Endothelial cell of umbilical vein (primary cell): Measurements from ENCODE around the gene CLOCK. TPM values are rescaled to one million over a fixed set of nuclear protein-coding genes. Genes with fewer than 3 reads are reported as not detected.

Source experiments
- BruUV-seq: library from RNA; stranded (reverse); fragments of 400-500 nt; replicated peaks from 2 replicates; lab custom pipeline; 2021; lab: Mats Ljungman, UMichigan
- CTCF ChIA-PET: fragments of 300-600, 350-600 bp; sonication (Branson Sonifier 250); formaldehyde crosslinking; loops from one replicate; lab custom pipeline; 2021; ENCODE audit warnings: antibody characterized with exemption, inconsistent platforms; lab: Charles Lee
- POLR2A ChIA-PET: fragments of 300-600, 350-600 bp; sonication (Branson Sonifier 250); formaldehyde crosslinking; loops from one replicate; lab custom pipeline; 2021; ENCODE audit warnings: antibody characterized with exemption, inconsistent platforms; lab: Charles Lee
- DNase-seq: peaks from one replicate; pipeline ENCODE4 v3.0.0-alpha.2; 2011; ENCODE audit warnings: low read depth, low spot score
- FAIRE-seq: peaks from 2 replicates; lab custom pipeline; 2011; peaks lifted over from hg19 to GRCh38; lab: Jason Lieb, UNC
- H2AFZ ChIP-seq: 2 replicates; pipeline ENCODE4 v1.6.0; 2012; ENCODE audit warnings: low read depth, low read length, control low read depth, inconsistent platforms
- H3K27ac ChIP-seq: 2 replicates; pipeline ENCODE4 v1.5.1; 2011; ENCODE audit warnings: low read depth, mild to moderate bottlenecking, control low read depth, low read length, moderate library complexity; ENCODE audit not compliant: insufficient read depth
- H3K27me3 ChIP-seq, 2 experiments: 2 replicates each; pipeline versions ENCODE4 v1.6.0 to v1.6.1; 2011; ENCODE audit warnings: low read length in 2 of 2, mixed read lengths in 1 of 2; ENCODE audit not compliant: control insufficient read depth in 2 of 2, insufficient read depth in 2 of 2
- H3K36me3 ChIP-seq, 2 experiments: 2 replicates in 1 of 2; 3 replicates in 1 of 2; pipeline ENCODE4 v1.5.1; 2011; ENCODE audit warnings: low read length in 2 of 2, mild to moderate bottlenecking in 1 of 2, moderate library complexity in 1 of 2; ENCODE audit not compliant: control insufficient read depth in 2 of 2, insufficient read depth in 2 of 2; ENCODE audit errors: extremely low read depth in 1 of 2
- H3K4me1 ChIP-seq: 3 replicates; pipeline ENCODE4 v1.5.1; 2011; ENCODE audit warnings: mild to moderate bottlenecking, low read length; ENCODE audit not compliant: control insufficient read depth, insufficient read depth; ENCODE audit errors: extremely low read depth
- H3K4me2 ChIP-seq: 2 replicates; pipeline ENCODE4 v1.6.1; 2011; ENCODE audit warnings: low read length, control low read depth, mixed read lengths; ENCODE audit not compliant: insufficient read depth
- H3K4me3 ChIP-seq, 3 experiments: fragments of 200-600 bp in 1 of 3; sonication (generic), shearing (Covaris generic) in 1 of 3; replicated peaks in 1 of 3; 2 replicates each; pipeline ENCODE4 v1.5.1; 2011 to 2016; ENCODE audit warnings: control low read depth in 3 of 3, low read length in 3 of 3, mild to moderate bottlenecking in 2 of 3, inconsistent platforms in 1 of 3, low read depth in 1 of 3, moderate library complexity in 1 of 3; ENCODE audit not compliant: insufficient read depth in 1 of 3
- H3K79me2 ChIP-seq: 2 replicates; pipeline ENCODE4 v1.6.0; 2012; ENCODE audit warnings: low read length, inconsistent platforms; ENCODE audit not compliant: control insufficient read depth, insufficient read depth
- H3K9ac ChIP-seq: replicated peaks from 2 replicates; pipeline ENCODE3; 2011; ENCODE audit warnings: low read length, control low read depth; ENCODE audit not compliant: insufficient read depth; ENCODE audit errors: extremely low read depth
- H3K9me1 ChIP-seq: replicated peaks from 3 replicates; pipeline ENCODE4 v1.6.0; 2011; ENCODE audit warnings: mild to moderate bottlenecking, low read length; ENCODE audit not compliant: control insufficient read depth, insufficient read depth; ENCODE audit errors: extremely low read depth
- H3K9me3 ChIP-seq: replicated peaks from 2 replicates; pipeline ENCODE4 v1.5.1; 2012; ENCODE audit warnings: low read length, inconsistent platforms; ENCODE audit not compliant: control insufficient read depth, insufficient read depth
- H4K20me1 ChIP-seq: replicated peaks from 2 replicates; pipeline ENCODE3; 2011; ENCODE audit warnings: mild to moderate bottlenecking, low read length; ENCODE audit not compliant: control insufficient read depth, insufficient read depth; ENCODE audit errors: extremely low read depth
- EZH2 ChIP-seq: IDR thresholded peaks from 2 replicates; pipeline ENCODE4 v1.6.1; 2012; ENCODE audit warnings: borderline replicate concordance, low read depth, mild to moderate bottlenecking, moderate library complexity, low read length, inconsistent platforms; ENCODE audit not compliant: severe bottlenecking
- FOS ChIP-seq: IDR thresholded peaks from 2 replicates; pipeline ENCODE4 v1.6.1; 2011; ENCODE audit warnings: mild to moderate bottlenecking, low read length, moderate library complexity, borderline replicate concordance; ENCODE audit not compliant: insufficient read depth
- GATA2 ChIP-seq: IDR thresholded peaks from 2 replicates; pipeline ENCODE4 v1.7.0; 2011; ENCODE audit warnings: low read depth, mild to moderate bottlenecking, moderate library complexity, mixed read lengths, low read length; ENCODE audit not compliant: insufficient read length, insufficient read depth
- JUN ChIP-seq: IDR thresholded peaks from 2 replicates; pipeline ENCODE4 v1.6.1; 2011; ENCODE audit warnings: borderline replicate concordance, low read depth; ENCODE audit not compliant: insufficient read length, insufficient read depth
- MYC ChIP-seq: IDR thresholded peaks from one replicate; pipeline ENCODE4 v1.6.1; 2011; ENCODE audit warnings: mild to moderate bottlenecking, low read depth, low read length
- POLR2A ChIP-seq: IDR thresholded peaks from 2 replicates; pipeline ENCODE4 v1.6.1; 2012; ENCODE audit warnings: low read depth, mild to moderate bottlenecking, control low read depth, low read length
- POLR2AphosphoS5 ChIP-seq: IDR thresholded peaks from 2 replicates; pipeline ENCODE4 v1.6.1; 2012; ENCODE audit warnings: low read depth, mild to moderate bottlenecking, control low read depth, low read length, moderate library complexity; ENCODE audit not compliant: insufficient read depth
- dilution Hi-C: fragments of 300-500 bp; cut with MboI; formaldehyde crosslinking; loops from one replicate; pipeline ENCODE4 v1.15.0; 2019; ENCODE audit warnings: low sequenced_read_pairs; ENCODE audit not compliant: extremely low pct_ligation_motif_present
- intact Hi-C: fragments of 100-400 bp; cut with micrococcal nuclease; formaldehyde crosslinking; loops from one replicate; pipeline ENCODE4 v1.10.0; 2022
- polyA plus RNA-seq, 4 experiments: library from polyadenylated mRNA; depleted of rRNA in 3 of 4; stranded (reverse) in 3 of 4; unstranded in 1 of 4; fragments of >200 nt; gene quantifications; 2 replicates each; pipeline versions ENCODE4 v1.2.1 to v1.2.3, GENCODE V29; 2011 to 2012; ENCODE audit warnings: missing spikeins in 1 of 4
- total RNA-seq: library from RNA; stranded (reverse); gene quantifications from 2 replicates; pipeline ENCODE4 v1.2.3, GENCODE V29; 2021
- TF ChIP-seq, protein P1 (sequence below): IDR thresholded peaks from 2 replicates; pipeline ENCODE4 v1.6.1; 2011; ENCODE audit not compliant: insufficient read depth, insufficient read length
- TF ChIP-seq, protein P2 (sequence below), 2 donors: IDR thresholded peaks; 1 replicate in 1 of 2; 2 replicates in 1 of 2; pipeline ENCODE4 v1.5.1; 2011; ENCODE audit warnings: low read length in 2 of 2, mild to moderate bottlenecking in 2 of 2, moderate library complexity in 2 of 2, control low read depth in 1 of 2, inconsistent platforms in 1 of 2, low read depth in 1 of 2; ENCODE audit not compliant: insufficient read depth in 1 of 2; ENCODE audit errors: extremely low read depth in 1 of 2

The CLOCK gene
- total and polyA plus RNA-seq, 2 donors (not counting 3 experiments of a cell fraction or from before 2014, with no cell fraction given): 7.5 to 23.8 TPM

GRCh38 chr4:55381502-55381901 lies 165.2 kb downstream of the CLOCK start:
- intact Hi-C loops: no loop called here
- dilution Hi-C loops: no loop called here

More at GRCh38 chr4:55381502-55381901, 165.2 kb downstream of the CLOCK start:
- Histone ChIP-seq H3K27ac (no peak overlapping the region), H3K36me3 (no peaks in the 10 kb centered on the region), H3K79me2 (no peaks in the 10 kb centered on the region), H3K4me3 (no peak overlapping the region), H4K20me1 (no peaks in the 10 kb centered on the region), H3K9me1 (no peaks in the 10 kb centered on the region), H3K27me3 (no peaks in the 10 kb centered on the region), H3K9me3 (no peaks in the 10 kb centered on the region), H3K9ac (no peak overlapping the region), H3K4me2 (no peak overlapping the region), H2AFZ (no peak overlapping the region), H3K4me1 (no peaks in the 10 kb centered on the region)
- ChIA-PET CTCF (no interaction called here), POLR2A (no interaction called here)
- DNase-seq (no peak), FAIRE-seq (no peak)
- no peak for TF ChIP-seq EZH2
- no peak for TF ChIP-seq MYC
- TF ChIP-seq FOS: no peak
- no peak for TF ChIP-seq JUN
- TF ChIP-seq, protein P1, sequence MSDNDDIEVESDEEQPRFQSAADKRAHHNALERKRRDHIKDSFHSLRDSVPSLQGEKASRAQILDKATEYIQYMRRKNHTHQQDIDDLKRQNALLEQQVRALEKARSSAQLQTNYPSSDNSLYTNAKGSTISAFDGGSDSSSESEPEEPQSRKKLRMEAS: no peak
- no peak for TF ChIP-seq GATA2
- TF ChIP-seq POLR2AphosphoS5: no peak
- no peak for TF ChIP-seq POLR2A
- TF ChIP-seq, protein P2, sequence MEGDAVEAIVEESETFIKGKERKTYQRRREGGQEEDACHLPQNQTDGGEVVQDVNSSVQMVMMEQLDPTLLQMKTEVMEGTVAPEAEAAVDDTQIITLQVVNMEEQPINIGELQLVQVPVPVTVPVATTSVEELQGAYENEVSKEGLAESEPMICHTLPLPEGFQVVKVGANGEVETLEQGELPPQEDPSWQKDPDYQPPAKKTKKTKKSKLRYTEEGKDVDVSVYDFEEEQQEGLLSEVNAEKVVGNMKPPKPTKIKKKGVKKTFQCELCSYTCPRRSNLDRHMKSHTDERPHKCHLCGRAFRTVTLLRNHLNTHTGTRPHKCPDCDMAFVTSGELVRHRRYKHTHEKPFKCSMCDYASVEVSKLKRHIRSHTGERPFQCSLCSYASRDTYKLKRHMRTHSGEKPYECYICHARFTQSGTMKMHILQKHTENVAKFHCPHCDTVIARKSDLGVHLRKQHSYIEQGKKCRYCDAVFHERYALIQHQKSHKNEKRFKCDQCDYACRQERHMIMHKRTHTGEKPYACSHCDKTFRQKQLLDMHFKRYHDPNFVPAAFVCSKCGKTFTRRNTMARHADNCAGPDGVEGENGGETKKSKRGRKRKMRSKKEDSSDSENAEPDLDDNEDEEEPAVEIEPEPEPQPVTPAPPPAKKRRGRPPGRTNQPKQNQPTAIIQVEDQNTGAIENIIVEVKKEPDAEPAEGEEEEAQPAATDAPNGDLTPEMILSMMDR (IDR thresholded peaks at IDR 0.05; ENCODE audit: extremely low read depth in 1 of 2, insufficient read depth in 1 of 2, low read depth in 1 of 2, low read length in 2 of 2): no peak
- BruUV-seq: no TSS peak
